Measurements from ENCODE around the gene NIM1K.
"Not testable (repeated sequence)": the region's sequence is repeated elsewhere in the genome, so short reads cannot be mapped to it uniquely, and the experiment has no call there.

NIM1K gene

GRCh38 chr5:43232943-43233833 lies 41.2 kb downstream of the NIM1K start:
- DNase-seq = no peak

- DNase-seq = no peak
Measured at GRCh38 chr5:43233946-43234345, 41.9 kb downstream of the NIM1K start.

GRCh38 chr5:43236653-43237355 lies 44.8 kb downstream of the NIM1K start:
- DNase-seq = no peak

GRCh38 chr5:43242196-43242595 lies 50.2 kb downstream of the NIM1K start:
- no peak for DNase-seq

- DNase-seq = no peak
Measured at GRCh38 chr5:43243270-43243669, 51.2 kb downstream of the NIM1K start.

- no peak for DNase-seq
Measured at GRCh38 chr5:43244823-43245565, 53.0 kb downstream of the NIM1K start.

- no peak for DNase-seq
Measured at GRCh38 chr5:43245724-43246385, 53.8 kb downstream of the NIM1K start.

GRCh38 chr5:43251754-43252153 lies 59.7 kb downstream of the NIM1K start:
- no peak for DNase-seq

- no peak for DNase-seq
Measured at GRCh38 chr5:43255704-43256103, 63.7 kb downstream of the NIM1K start.

GRCh38 chr5:43256261-43256966 lies 64.4 kb downstream of the NIM1K start:
- no peak for DNase-seq

- DNase-seq = no peak
Measured at GRCh38 chr5:43258116-43258515, 66.1 kb downstream of the NIM1K start.

GRCh38 chr5:43262269-43262668 lies 70.2 kb downstream of the NIM1K start:
- not testable (repeated sequence) for DNase-seq

GRCh38 chr5:43268188-43268820 lies 76.3 kb downstream of the NIM1K start:
- DNase-seq = no peak

GRCh38 chr5:43270645-43271044 lies 78.6 kb downstream of the NIM1K start:
- no peak for DNase-seq

- no peak for DNase-seq
Measured at GRCh38 chr5:43273552-43273951, 81.5 kb downstream of the NIM1K start.

- peak; percentile 68 for DNase-seq
Measured at GRCh38 chr5:43274435-43275114, 82.5 kb downstream of the NIM1K start.

GRCh38 chr5:43275391-43275790 lies 83.4 kb downstream of the NIM1K start:
- no peak for DNase-seq

GRCh38 chr5:43279548-43280274 lies 87.7 kb downstream of the NIM1K start:
- DNase-seq = no peak

- no peak for DNase-seq
Measured at GRCh38 chr5:43281840-43282658, 90.0 kb downstream of the NIM1K start.
